HepG2 (cell line): ENCODE data around the gene DNAJC30. TPM values are rescaled to one million over a fixed set of nuclear protein-coding genes. Genes with fewer than 3 reads are reported as not detected.

Experiments
- ATF7 ChIP-seq, 2 experiments: fragments of 450-650 bp in 1 of 2; sonication (generic) in 1 of 2; formaldehyde crosslinking in 1 of 2; IDR thresholded peaks; 2 replicates each; pipeline versions ENCODE4 v1.4.0 to v1.6.1; 2016 to 2020; ENCODE audit warnings: antibody characterized with exemption in 1 of 2, mild to moderate bottlenecking in 1 of 2, missing genetic modification reagents in 1 of 2
- CBFB ChIP-seq: sonication (generic); formaldehyde crosslinking; IDR thresholded peaks from 2 replicates; pipeline ENCODE4 v1.4.0; 2020; ENCODE audit warnings: missing genetic modification reagents
- CHD2 ChIP-seq: IDR thresholded peaks from 2 replicates; pipeline ENCODE4 v1.6.1; 2011; ENCODE audit warnings: low read depth, low read length, improper control_type of control experiment
- DRAP1 ChIP-seq: IDR thresholded peaks from 2 replicates; pipeline ENCODE4 v1.6.1; 2016; ENCODE audit warnings: missing genetic modification reagents, missing compliant biosample characterization
- HMGA1 ChIP-seq: sonication (generic); formaldehyde crosslinking; conservative IDR thresholded peaks from 2 replicates; pipeline ENCODE4 v1.4.0; 2020; ENCODE audit warnings: missing genetic modification reagents
- HNF1B ChIP-seq: sonication (generic); formaldehyde crosslinking; IDR thresholded peaks from 2 replicates; pipeline ENCODE4 v1.5.1; 2020; ENCODE audit warnings: mild to moderate bottlenecking, moderate library complexity, missing genetic modification reagents
- HOXA3 ChIP-seq: sonication (generic); formaldehyde crosslinking; IDR thresholded peaks from 2 replicates; pipeline ENCODE4 v1.5.0; 2020; ENCODE audit warnings: missing genetic modification reagents
- MIXL1 ChIP-seq: IDR thresholded peaks from 2 replicates; pipeline ENCODE4 v1.6.1; 2016
- MTF1 ChIP-seq: sonication (generic); formaldehyde crosslinking; IDR thresholded peaks from 2 replicates; pipeline ENCODE4 v1.5.0; 2020; ENCODE audit warnings: missing genetic modification reagents
- PHF21A ChIP-seq: sonication (generic); formaldehyde crosslinking; IDR thresholded peaks from 2 replicates; pipeline ENCODE4 v1.5.0; 2020; ENCODE audit warnings: mild to moderate bottlenecking, missing genetic modification reagents
- PHF5A ChIP-seq: IDR thresholded peaks from one replicate; pipeline ENCODE4 v1.6.1; 2018; ENCODE audit warnings: low read depth, missing genetic modification reagents; ENCODE audit not compliant: unreplicated experiment
- RARA ChIP-seq: IDR thresholded peaks from 2 replicates; pipeline ENCODE4 v1.6.1; 2016; ENCODE audit warnings: missing genetic modification reagents, missing compliant biosample characterization
- SMC3 ChIP-seq: IDR thresholded peaks from 2 replicates; pipeline ENCODE4 v1.6.1; 2011; ENCODE audit warnings: low read length, improper control_type of control experiment
- SUZ12 ChIP-seq: fragments of 150-350 bp; IDR thresholded peaks from 2 replicates; pipeline ENCODE4 v1.6.1; 2014; ENCODE audit warnings: low read depth, low read length
- ZBED4 ChIP-seq: sonication (generic); formaldehyde crosslinking; IDR thresholded peaks from 2 replicates; pipeline ENCODE4 v1.4.0; 2020; ENCODE audit warnings: missing genetic modification reagents, borderline replicate concordance
- ZBTB37 ChIP-seq: sonication (generic); formaldehyde crosslinking; IDR thresholded peaks from 2 replicates; pipeline ENCODE4 v1.4.0; 2020; ENCODE audit warnings: mild to moderate bottlenecking, missing genetic modification reagents
- ZKSCAN1 ChIP-seq: fragments of 150-350 bp; IDR thresholded peaks from 2 replicates; pipeline ENCODE4 v1.6.1; 2014; ENCODE audit warnings: low read length
- ZNF343 ChIP-seq: sonication (generic); formaldehyde crosslinking; IDR thresholded peaks from 2 replicates; pipeline ENCODE4 v1.4.0; 2020; ENCODE audit warnings: mild to moderate bottlenecking, missing genetic modification reagents
- ZNF362 ChIP-seq: sonication (generic); formaldehyde crosslinking; IDR thresholded peaks from 2 replicates; pipeline ENCODE4 v1.4.0; 2020; ENCODE audit warnings: missing genetic modification reagents, mild to moderate bottlenecking, borderline replicate concordance
- ZNF367 ChIP-seq: sonication (generic); formaldehyde crosslinking; IDR thresholded peaks from 2 replicates; pipeline ENCODE4 v1.4.0; 2020; ENCODE audit warnings: missing genetic modification reagents, borderline replicate concordance
- ZNF460 ChIP-seq: sonication (generic); formaldehyde crosslinking; IDR thresholded peaks from 2 replicates; pipeline ENCODE4 v1.5.1; 2020; ENCODE audit warnings: missing genetic modification reagents, mild to moderate bottlenecking, borderline replicate concordance
- ZNF615 ChIP-seq: sonication (generic); formaldehyde crosslinking; IDR thresholded peaks from 2 replicates; pipeline ENCODE4 v1.5.0; 2020; ENCODE audit warnings: mild to moderate bottlenecking, missing genetic modification reagents, borderline replicate concordance
- polyA plus RNA-seq, 8 experiments: library from polyadenylated mRNA; depleted of rRNA in 3 of 8; stranded (reverse) in 7 of 8; unstranded in 1 of 8; fragments of >200 nt; fragmentation: Illumina TruSeq in 4 of 8; extraction: Trizol in 4 of 8; gene quantifications; 2 replicates each; pipeline versions ENCODE4 v1.2.1 to v1.2.3, GENCODE V29; 2011 to 2016; ENCODE audit warnings: low read depth in 4 of 8, missing spikeins in 1 of 8, mixed read lengths in 1 of 8; ENCODE audit not compliant: insufficient read depth in 1 of 8
- total RNA-seq, 5 experiments: library from RNA; depleted of rRNA; stranded (reverse); fragments of >200 nt; fragmentation: Illumina TruSeq; extraction: Trizol; gene quantifications; 2 replicates each; pipeline ENCODE4 v1.2.3, GENCODE V29; 2016; ENCODE audit warnings: low read depth in 1 of 5

DNAJC30 gene
- total and polyA plus RNA-seq, 2 of the 13 experiments (the other 11 are each of a cell fraction or from before 2014, with no cell fraction given): 3.3 to 3.8 TPM

GRCh38 chr7:73667344-73668102 lies 15.7 kb downstream of the DNAJC30 start, which contains the start of gene VPS37D (continued):
- no peak for TF ChIP-seq ZBTB37 (CRISPR knock-in tag)
- TF ChIP-seq HOXA3 (CRISPR knock-in tag): peak; percentile 54; the same call in 1 of the 2 replicates
- no peak for TF ChIP-seq ZNF367
- TF ChIP-seq RARA (CRISPR knock-in tag): peak; percentile 20; the same call in 1 of the 2 replicates
- no peak for TF ChIP-seq HMGA1 (CRISPR knock-in tag)
- TF ChIP-seq ZKSCAN1: no peak
- TF ChIP-seq ATF7 (IDR thresholded peaks at IDR 0.05): no peak
- TF ChIP-seq ATF7 (CRISPR knock-in tag; IDR thresholded peaks at IDR 0.05): no peak
- TF ChIP-seq ZBED4 (CRISPR knock-in tag): peak; percentile 97
- peak; percentile 37; the same call in 1 of the 2 replicates for TF ChIP-seq DRAP1 (CRISPR knock-in tag)
- no peak for TF ChIP-seq SMC3
- TF ChIP-seq ZNF615: no peak
- peak; percentile 45 for TF ChIP-seq PHF5A
- TF ChIP-seq CHD2: 0 out of 2 replicates have a peak, but pooled peaks have one; percentile 13
- no peak for TF ChIP-seq SUZ12
- 0 out of 2 replicates have a peak, but pooled peaks have one; percentile 35 for TF ChIP-seq PHF21A (CRISPR knock-in tag)
- no peak for TF ChIP-seq MTF1
- no peak for TF ChIP-seq MIXL1
- peak; percentile 41; the same call in 1 of the 2 replicates for TF ChIP-seq ZNF362 (CRISPR knock-in tag)
- no peak for TF ChIP-seq ZNF343 (CRISPR knock-in tag)
- peak; percentile 59; the same call in 1 of the 2 replicates for TF ChIP-seq HNF1B (CRISPR knock-in tag)
- no peak for TF ChIP-seq CBFB (CRISPR knock-in tag)
- TF ChIP-seq ZNF460 (CRISPR knock-in tag): peak; percentile 21; the same call in 1 of the 2 replicates
